ENCODE results near the gene TXNRD2.

Gene TXNRD2

DNA sequence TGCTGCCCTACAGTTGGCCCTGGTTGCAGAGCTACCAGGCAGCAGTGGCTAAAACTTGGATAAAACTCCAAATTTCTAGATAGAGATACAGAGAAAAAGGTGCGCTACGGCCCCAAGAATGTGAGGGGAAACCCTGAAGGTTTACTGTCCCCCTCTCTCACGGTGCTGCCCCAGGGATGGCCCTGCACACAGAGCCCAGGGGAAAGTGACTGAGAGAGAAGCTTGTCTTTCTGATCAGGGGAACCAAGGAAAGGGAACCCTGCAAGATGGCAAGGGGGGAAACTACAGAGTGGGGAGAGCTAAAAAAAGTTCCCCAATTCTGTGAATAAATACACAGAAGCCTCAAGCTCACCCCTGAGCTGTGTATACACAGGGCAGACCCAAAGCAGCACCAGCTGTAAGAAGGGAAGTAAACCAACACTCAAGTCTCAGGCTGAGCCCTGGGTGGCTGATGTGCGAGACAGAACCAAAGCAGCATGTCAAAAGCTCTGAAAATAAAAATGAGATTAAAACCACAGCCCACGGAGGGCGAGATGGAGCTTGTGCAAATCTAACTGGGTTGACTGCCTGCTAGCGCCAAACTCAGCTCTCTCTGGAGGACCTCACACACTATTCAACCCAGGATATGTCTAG is 109.0 kb downstream of the TXNRD2 start:
- in situ Hi-C loops (cut with HindIII; ENCODE audit: low sequenced_read_pairs): loop anchor here (5.0 kb wide), 1 partner anchor 75 kb away; no protein-coding TSS in a partner anchor

DNA sequence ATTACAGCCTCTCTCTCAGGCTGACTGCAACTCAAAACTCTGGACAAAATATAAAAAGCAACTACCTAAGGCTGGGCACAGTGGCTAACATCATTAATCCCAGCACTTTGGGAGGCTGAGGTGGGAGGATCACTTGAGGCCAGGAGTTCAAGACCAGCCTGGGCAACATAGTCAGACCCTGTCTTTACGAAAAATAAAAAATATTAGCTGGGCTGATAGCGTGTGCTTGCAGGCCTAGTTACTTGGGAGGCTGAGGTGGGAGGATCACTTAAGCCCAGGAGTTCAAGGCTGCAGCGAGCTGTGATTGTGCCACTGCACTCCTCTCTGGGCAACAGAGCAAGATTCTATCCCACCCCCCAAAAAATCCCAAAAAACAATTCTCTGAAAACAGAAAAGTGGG is 109.6 kb downstream of the TXNRD2 start:
- in situ Hi-C loops (cut with HindIII; ENCODE audit: low sequenced_read_pairs): loop anchor here (5.0 kb wide), 1 partner anchor 75 kb away; no protein-coding TSS in a partner anchor

DNA sequence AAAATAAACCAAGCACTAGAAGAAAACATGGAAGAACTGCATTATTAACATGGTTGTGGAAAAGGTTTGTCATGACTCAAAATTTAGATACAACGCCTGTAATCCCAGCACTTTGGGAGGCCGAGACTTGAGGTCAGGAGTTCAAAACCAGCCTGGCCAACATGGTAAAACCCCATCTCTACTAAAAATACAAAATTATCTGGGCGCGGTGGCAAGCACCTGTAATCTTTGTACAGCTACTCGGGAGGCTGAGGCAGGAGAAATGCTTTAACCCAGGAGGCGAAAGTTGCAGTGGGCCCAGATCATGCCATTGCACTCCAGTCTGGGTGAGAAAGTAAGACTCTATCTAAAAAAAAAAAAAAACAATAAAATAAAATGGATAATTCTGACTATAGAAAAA is 110.6 kb downstream of the TXNRD2 start:
- in situ Hi-C loops (cut with HindIII; ENCODE audit: low sequenced_read_pairs): loop anchor here (5.0 kb wide), 1 partner anchor 74 kb away; no protein-coding TSS in a partner anchor

DNA sequence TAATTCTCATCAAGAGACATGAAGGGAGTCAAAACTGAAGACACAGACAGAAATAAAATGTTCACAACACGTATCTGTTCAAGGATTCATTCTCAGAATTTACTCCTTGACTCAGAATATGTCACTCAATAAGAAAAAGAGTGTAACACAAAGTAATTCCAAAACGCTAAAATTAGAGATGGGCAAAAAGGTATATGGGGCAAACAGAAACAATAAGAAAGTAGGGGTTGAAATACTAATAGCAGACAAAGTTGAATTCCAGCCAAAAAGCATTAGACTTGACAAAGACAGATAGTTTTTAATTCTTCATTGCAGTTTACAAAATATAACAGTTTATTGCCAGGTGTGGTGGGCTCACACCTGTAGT is 113.6 kb downstream of the TXNRD2 start:
- in situ Hi-C loops (cut with HindIII; ENCODE audit: low sequenced_read_pairs): no loop called here

DNA sequence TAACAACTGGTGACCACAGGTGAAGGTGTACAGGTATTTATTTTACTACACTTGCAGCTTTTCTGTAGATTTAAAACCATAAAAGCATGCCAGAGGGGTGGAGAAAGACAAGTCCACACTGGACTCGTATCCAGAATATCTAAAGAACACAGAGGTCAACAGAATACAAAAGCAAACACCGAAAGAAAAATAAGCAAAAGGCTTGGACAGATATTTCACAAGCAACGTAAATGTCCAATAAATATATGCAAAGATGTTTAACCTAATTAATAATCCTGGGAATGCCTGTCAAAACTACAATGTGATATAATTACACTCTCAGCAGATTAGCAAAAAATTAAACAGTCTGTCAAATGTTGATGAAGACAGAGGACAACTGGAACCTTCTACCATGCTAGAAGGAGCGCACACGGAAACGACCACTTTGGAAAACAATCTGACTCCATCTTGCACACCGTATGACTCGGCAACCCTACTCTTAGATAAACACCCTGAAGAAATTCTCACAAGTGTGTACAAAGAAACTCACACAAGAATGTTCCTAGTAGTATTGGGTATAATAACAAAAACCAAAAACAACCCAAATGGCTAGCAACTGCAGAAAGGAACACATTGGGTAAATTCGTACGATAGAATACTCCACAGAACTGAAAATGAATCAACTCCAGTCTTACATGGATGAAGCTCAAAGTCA is 114.1 kb downstream of the TXNRD2 start:
- in situ Hi-C loops (cut with HindIII; ENCODE audit: low sequenced_read_pairs): no loop called here

DNA sequence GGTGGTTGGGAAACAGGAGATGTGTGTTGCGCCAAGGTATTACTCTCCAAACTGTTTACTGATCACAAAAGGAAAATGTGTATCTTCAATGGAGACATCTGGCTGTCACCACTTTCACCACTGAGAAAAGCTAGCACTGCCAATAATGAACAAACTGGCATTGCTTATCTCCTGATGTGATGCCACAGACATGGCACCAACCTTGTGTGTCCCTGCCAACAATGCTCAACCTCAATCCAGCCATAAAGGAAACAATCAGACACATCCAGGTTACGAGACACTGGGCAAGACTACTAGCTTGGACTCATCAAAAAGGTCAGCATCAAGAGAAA is 115.0 kb downstream of the TXNRD2 start:
- in situ Hi-C loops (cut with HindIII; ENCODE audit: low sequenced_read_pairs): no loop called here

DNA sequence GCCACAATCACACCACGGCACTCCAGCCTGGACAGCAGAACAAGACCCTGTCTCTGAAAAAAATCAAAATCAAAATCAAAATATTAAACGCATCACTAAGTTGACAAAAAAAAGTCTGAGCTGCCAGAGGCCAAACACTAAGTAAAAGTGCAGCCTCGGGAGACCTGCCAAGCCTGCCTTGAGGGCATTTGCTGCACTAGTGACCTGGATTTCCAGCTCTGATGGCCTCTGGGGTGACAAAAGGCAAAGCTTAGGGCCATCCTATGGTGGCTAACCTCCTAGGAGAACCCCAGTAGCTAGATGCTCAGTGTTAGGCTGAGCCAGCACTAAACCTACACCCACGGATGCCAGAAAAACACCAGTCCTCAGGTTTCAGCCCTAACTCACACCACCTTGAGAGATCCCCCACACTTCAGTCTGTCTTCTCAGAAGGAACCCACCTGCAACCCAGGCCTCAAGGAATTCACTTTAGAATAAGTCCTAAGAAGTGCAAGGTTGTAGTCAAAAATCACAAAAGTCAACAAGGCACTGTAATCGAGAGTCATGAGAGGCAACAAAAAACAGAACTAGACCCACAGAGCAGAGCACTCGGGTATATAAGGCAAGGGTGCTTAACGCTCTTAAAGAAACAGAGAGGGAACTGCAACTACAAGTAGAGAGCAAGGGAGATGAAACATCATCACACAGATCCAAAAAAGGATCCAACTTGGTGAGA is 115.6 kb downstream of the TXNRD2 start:
- in situ Hi-C loops (cut with HindIII; ENCODE audit: low sequenced_read_pairs): no loop called here

Measured in DLD1 (cell line).